Measurements from ENCODE around the gene APBB2. TPM values are rescaled to one million over a fixed set of nuclear protein-coding genes. Genes with fewer than 3 reads are reported as not detected.

APBB2 gene
- total RNA-seq, 1 experiment from 2014 or later = 17.7 TPM

DNA sequence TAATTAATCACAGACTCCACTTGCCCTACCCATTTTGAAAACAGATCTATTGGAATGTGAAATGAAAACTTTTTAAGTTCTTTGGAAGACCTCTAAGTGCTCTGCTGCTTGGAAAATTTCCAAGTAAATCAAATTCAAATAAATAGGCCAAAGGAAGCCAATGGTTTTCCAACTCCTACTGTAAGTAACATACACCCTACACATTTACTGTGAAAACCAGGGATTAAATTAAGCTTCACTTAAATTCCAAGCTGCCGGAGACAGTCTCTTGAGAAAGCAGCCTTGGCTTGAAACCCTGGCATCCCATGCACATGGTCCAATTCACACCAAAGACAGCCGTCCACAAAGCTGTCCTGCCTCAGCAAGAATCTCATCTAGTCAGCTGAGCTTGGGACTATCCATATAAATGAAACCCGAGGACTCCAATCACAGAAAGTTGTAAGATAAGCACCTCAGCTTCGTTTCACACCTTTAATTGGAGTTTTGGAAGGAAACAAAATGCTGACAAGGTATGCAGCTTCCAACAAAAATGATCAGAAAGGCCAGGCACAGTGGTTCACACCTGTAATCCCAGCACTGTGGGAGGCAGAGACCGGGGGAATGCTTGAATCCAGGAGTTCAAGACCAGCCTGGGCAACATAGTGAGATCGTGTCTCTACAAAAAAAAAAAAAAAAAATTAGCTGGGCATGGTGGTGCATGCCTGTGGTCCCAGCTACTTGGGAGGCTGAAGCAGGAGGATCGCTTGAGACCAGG lies 88.6 kb downstream of the APBB2 start:
- no peaks in the 10 kb centered on the region for H3K27me3 Mint-ChIP-seq (ENCODE audit: unreplicated experiment)
- H3K4me1 Mint-ChIP-seq (ENCODE audit: low read depth, unreplicated experiment) = no peaks in the 10 kb centered on the region
- intact Hi-C loops (cut with micrococcal nuclease; ENCODE audit: unreplicated experiment) = no loop called here
- H3K36me3 Mint-ChIP-seq (ENCODE audit: insufficient read depth, unreplicated experiment) = no peaks in the 10 kb centered on the region
- no TSS peak for BruUV-seq (replicated peaks)
- CTCF ChIA-PET = interaction anchor here (0.6 kb wide), 1 partner anchor 13 kb away, joined by 4 read pairs; no protein-coding TSS in a partner anchor
- H3K4me3 Mint-ChIP-seq (ENCODE audit: low read depth, unreplicated experiment) = no peak overlapping the region
- no peak for DNase-seq
- TF ChIP-seq, protein P1, sequence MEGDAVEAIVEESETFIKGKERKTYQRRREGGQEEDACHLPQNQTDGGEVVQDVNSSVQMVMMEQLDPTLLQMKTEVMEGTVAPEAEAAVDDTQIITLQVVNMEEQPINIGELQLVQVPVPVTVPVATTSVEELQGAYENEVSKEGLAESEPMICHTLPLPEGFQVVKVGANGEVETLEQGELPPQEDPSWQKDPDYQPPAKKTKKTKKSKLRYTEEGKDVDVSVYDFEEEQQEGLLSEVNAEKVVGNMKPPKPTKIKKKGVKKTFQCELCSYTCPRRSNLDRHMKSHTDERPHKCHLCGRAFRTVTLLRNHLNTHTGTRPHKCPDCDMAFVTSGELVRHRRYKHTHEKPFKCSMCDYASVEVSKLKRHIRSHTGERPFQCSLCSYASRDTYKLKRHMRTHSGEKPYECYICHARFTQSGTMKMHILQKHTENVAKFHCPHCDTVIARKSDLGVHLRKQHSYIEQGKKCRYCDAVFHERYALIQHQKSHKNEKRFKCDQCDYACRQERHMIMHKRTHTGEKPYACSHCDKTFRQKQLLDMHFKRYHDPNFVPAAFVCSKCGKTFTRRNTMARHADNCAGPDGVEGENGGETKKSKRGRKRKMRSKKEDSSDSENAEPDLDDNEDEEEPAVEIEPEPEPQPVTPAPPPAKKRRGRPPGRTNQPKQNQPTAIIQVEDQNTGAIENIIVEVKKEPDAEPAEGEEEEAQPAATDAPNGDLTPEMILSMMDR (IDR thresholded peaks at IDR 0.05; ENCODE audit: unreplicated experiment) = no peak
- H3K9me3 Mint-ChIP-seq (ENCODE audit: low read depth, unreplicated experiment) = no peaks in the 10 kb centered on the region
- no peak overlapping the region for H3K27ac Mint-ChIP-seq (ENCODE audit: unreplicated experiment)

DNA sequence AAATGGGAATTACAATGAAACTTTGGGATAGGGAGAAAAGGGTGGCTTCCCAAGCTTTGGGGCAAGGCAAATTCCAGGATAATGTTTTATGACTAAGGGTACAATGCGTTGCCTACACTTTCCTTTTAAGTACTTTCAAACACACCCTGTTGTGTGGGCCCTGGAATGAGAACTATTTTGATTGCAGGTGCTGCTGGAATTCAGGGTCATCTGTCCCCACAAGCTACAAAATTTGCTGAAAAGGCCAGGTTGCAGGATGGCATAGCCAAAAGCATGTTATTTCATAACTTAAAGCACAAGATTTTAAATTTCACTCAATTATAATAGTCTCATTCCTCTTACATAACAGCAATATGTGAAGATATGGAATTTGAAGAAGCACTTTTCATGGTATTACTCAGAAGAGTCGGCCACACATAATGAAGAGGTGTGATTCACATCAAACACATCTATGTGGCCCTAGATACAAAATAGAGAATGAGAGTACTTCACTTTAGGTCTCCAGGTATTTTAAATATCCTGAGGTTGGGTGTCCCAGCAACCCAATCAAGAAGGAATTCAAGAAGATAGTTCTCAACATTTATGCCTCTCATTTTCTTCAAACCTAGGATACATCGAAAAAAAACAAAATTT lies 89.3 kb downstream of the APBB2 start:
- Mint-ChIP-seq H3K9me3 (ENCODE audit: low read depth, unreplicated experiment) (no peaks in the 10 kb centered on the region), H3K4me3 (ENCODE audit: low read depth, unreplicated experiment) (no peak overlapping the region), H3K27me3 (ENCODE audit: unreplicated experiment) (no peaks in the 10 kb centered on the region), H3K27ac (ENCODE audit: unreplicated experiment) (no peak overlapping the region), H3K36me3 (ENCODE audit: insufficient read depth, unreplicated experiment) (no peaks in the 10 kb centered on the region), H3K4me1 (ENCODE audit: low read depth, unreplicated experiment) (no peaks in the 10 kb centered on the region)
- TF ChIP-seq, protein P1 (IDR thresholded peaks at IDR 0.05; ENCODE audit: unreplicated experiment) = no peak
- intact Hi-C loops (cut with micrococcal nuclease; ENCODE audit: unreplicated experiment) = no loop called here
- CTCF ChIA-PET = no interaction called here
- BruUV-seq (replicated peaks) = no TSS peak
- DNase-seq = no peak

DNA sequence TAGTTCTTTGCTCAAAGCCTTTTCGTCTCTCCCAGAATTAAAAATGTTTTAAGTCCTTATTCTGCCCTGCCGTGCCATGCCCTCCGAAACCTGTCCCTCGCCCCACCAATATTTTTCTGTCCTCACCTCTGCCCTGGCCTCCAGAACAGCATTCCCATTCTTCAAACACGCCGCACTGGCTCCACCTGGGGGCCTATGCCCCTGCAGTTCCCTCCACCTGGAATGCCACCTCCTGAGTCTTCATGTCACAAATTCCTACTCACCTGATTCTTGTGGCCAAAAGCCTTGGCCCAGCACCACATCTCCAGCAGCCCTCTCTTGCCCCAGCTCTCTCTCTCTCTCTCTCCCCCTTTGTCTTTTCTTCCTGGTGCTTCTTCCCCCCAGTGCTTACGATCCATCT lies 91.6 kb downstream of the APBB2 start:
- Mint-ChIP-seq H3K4me3 (ENCODE audit: low read depth, unreplicated experiment) (no peak overlapping the region), H3K4me1 (ENCODE audit: low read depth, unreplicated experiment) (no peaks in the 10 kb centered on the region), H3K27me3 (ENCODE audit: unreplicated experiment) (no peaks in the 10 kb centered on the region), H3K27ac (ENCODE audit: unreplicated experiment) (no peak overlapping the region), H3K36me3 (ENCODE audit: insufficient read depth, unreplicated experiment) (no peaks in the 10 kb centered on the region), H3K9me3 (ENCODE audit: low read depth, unreplicated experiment) (no peaks in the 10 kb centered on the region)
- no peak for DNase-seq
- CTCF ChIA-PET = no interaction called here
- BruUV-seq (replicated peaks) = no TSS peak
- intact Hi-C loops (cut with micrococcal nuclease; ENCODE audit: unreplicated experiment) = no loop called here
- TF ChIP-seq, protein P1 (IDR thresholded peaks at IDR 0.05; ENCODE audit: unreplicated experiment) = no peak

DNA sequence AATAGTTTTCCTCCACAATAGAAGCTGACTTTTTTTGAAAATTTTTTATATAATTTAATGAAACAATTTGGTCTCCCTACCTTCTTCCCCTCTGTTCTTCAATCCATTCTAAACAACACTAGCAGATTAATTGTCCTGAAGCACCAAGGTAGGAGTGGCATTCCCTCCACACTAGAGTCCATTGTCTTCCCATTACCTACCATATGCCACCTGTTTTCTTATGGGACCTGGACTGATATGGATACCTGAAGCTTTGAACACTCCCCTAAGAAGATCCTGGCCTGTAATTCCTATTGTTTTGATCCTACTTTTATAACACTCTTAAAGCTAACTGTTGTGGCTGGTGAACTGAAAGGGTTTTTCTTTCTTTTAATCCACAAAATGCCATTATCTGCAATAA lies 92.0 kb downstream of the APBB2 start:
- no peak for DNase-seq
- Mint-ChIP-seq H3K36me3 (ENCODE audit: insufficient read depth, unreplicated experiment) (no peaks in the 10 kb centered on the region), H3K27ac (ENCODE audit: unreplicated experiment) (no peak overlapping the region), H3K27me3 (ENCODE audit: unreplicated experiment) (no peaks in the 10 kb centered on the region), H3K4me3 (ENCODE audit: low read depth, unreplicated experiment) (no peak overlapping the region), H3K9me3 (ENCODE audit: low read depth, unreplicated experiment) (no peaks in the 10 kb centered on the region), H3K4me1 (ENCODE audit: low read depth, unreplicated experiment) (no peaks in the 10 kb centered on the region)
- TF ChIP-seq, protein P1 (IDR thresholded peaks at IDR 0.05; ENCODE audit: unreplicated experiment) = no peak
- CTCF ChIA-PET = no interaction called here
- intact Hi-C loops (cut with micrococcal nuclease; ENCODE audit: unreplicated experiment) = no loop called here
- BruUV-seq (replicated peaks) = no TSS peak
